Mesodermal cell (in vitro differentiated cells): ENCODE results near the gene PTF1A. TPM values are rescaled to one million over a fixed set of nuclear protein-coding genes. Genes with fewer than 3 reads are reported as not detected.

ENCODE experiments used
- H3K27ac ChIP-seq: 2 replicates; pipeline ENCODE4 v1.7.0; 2013; ENCODE audit warnings: mild to moderate bottlenecking, low read depth, low read length, moderate library complexity; ENCODE audit not compliant: severe bottlenecking
- H3K36me3 ChIP-seq: 2 replicates; pipeline ENCODE4 v1.7.1; 2013; ENCODE audit warnings: mild to moderate bottlenecking, low read length, moderate library complexity; ENCODE audit not compliant: control insufficient read depth, insufficient read depth
- H3K4me1 ChIP-seq: one replicate; pipeline ENCODE4 v1.7.1; 2013; ENCODE audit warnings: mild to moderate bottlenecking, low read length; ENCODE audit not compliant: insufficient read depth, control insufficient read depth, poor library complexity, severe bottlenecking
- H3K4me3 ChIP-seq: 2 replicates; pipeline ENCODE4 v1.7.0; 2013; ENCODE audit warnings: low read length, control low read depth, mild to moderate bottlenecking; ENCODE audit not compliant: insufficient read depth, poor library complexity, severe bottlenecking; ENCODE audit errors: extremely low read depth
- H3K9me3 ChIP-seq: 2 replicates; pipeline ENCODE4 v1.7.1; 2013; ENCODE audit warnings: mild to moderate bottlenecking, low read length, moderate library complexity; ENCODE audit not compliant: control insufficient read depth
- WGBS, 2 experiments: methylation state at CpG; one replicate each; pipeline ENCODE4 v1.1.5; 2013; ENCODE audit warnings: missing lambda C conversion rate in 2 of 2; ENCODE audit not compliant: insufficient coverage in 2 of 2; 5-methylcytosine and 5-hydroxymethylcytosine counted together
- polyA plus RNA-seq, 2 experiments: library from polyadenylated mRNA; stranded (reverse); fragments of 50-300 nt; gene quantifications; one replicate each; pipeline ENCODE4 v1.2.3, GENCODE V29; 2013

The PTF1A gene
- polyA plus RNA-seq (2013, experiment 1 of 2), result 0.33 TPM
- polyA plus RNA-seq (2013, experiment 2 of 2), result not detected

GRCh38 chr10:23191764-23192711, at the start of gene PTF1A:
Gene PTF1A (plus strand): TSS chr10:23192312. CDS start chr10:23192531, 219 bp downstream.
- H3K27ac ChIP-seq, result no peak within 1 kb of the TSS
- H3K9me3 ChIP-seq, result no peaks in the 10 kb centered on the region
- H3K36me3 ChIP-seq, result no peaks in the 10 kb centered on the region
- H3K4me3 ChIP-seq, result no peak within 1 kb of the TSS
- peaks cover 2% of the 10 kb centered on the region for H3K4me1 ChIP-seq
- 1 to 2% methylated on average over 52 to 78 of the region's 107 CpGs for WGBS, 2 experiments

GRCh38 chr10:23146258-23146657, 45.9 kb upstream of the PTF1A start:
- H3K4me1 ChIP-seq, result no peaks in the 10 kb centered on the region
- 91 to 99% methylated on average over 4 to 7 of the region's 9 CpGs for WGBS, 2 experiments
- H3K9me3 ChIP-seq, result no peaks in the 10 kb centered on the region
- H3K4me3 ChIP-seq, result no peak overlapping the region
- H3K36me3 ChIP-seq, result no peaks in the 10 kb centered on the region
- no peak overlapping the region for H3K27ac ChIP-seq

- H3K4me3 ChIP-seq, result no peak overlapping the region
- H3K36me3 ChIP-seq, result no peaks in the 10 kb centered on the region
- no peaks in the 10 kb centered on the region for H3K9me3 ChIP-seq
- 82 to 85% methylated on average over 4 to 5 of the region's 6 CpGs for WGBS, 2 experiments
- H3K4me1 ChIP-seq, result no peaks in the 10 kb centered on the region
- no peak overlapping the region for H3K27ac ChIP-seq
Measured at GRCh38 chr10:23147035-23147434, 45.1 kb upstream of the PTF1A start.

- Histone ChIP-seq H3K36me3 (no peaks in the 10 kb centered on the region), H3K4me3 (no peak overlapping the region), H3K9me3 (no peaks in the 10 kb centered on the region), H3K4me1 (no peaks in the 10 kb centered on the region), H3K27ac (no peak overlapping the region)
- WGBS, 2 experiments, result 93 to 95% methylated on average over 9 to 11 of the region's 19 CpGs
Measured at GRCh38 chr10:23148214-23148613, 43.9 kb upstream of the PTF1A start.

GRCh38 chr10:23150091-23150490, 42.0 kb upstream of the PTF1A start:
- Histone ChIP-seq H3K9me3 (no peaks in the 10 kb centered on the region), H3K36me3 (no peaks in the 10 kb centered on the region), H3K4me1 (no peaks in the 10 kb centered on the region), H3K4me3 (no peak overlapping the region), H3K27ac (no peak overlapping the region)
- WGBS, 2 experiments, result 78 to 95% methylated on average over 4 of the region's 4 CpGs

- no peaks in the 10 kb centered on the region for H3K9me3 ChIP-seq
- no peaks in the 10 kb centered on the region for H3K36me3 ChIP-seq
- H3K4me1 ChIP-seq, result no peaks in the 10 kb centered on the region
- no peak overlapping the region for H3K27ac ChIP-seq
- 83 to 85% methylated on average over 12 of the region's 12 CpGs for WGBS, 2 experiments
- no peak overlapping the region for H3K4me3 ChIP-seq
Measured at GRCh38 chr10:23150610-23151009, 41.5 kb upstream of the PTF1A start.

- H3K4me1 ChIP-seq, result no peaks in the 10 kb centered on the region
- H3K27ac ChIP-seq, result no peak overlapping the region
- 87 to 94% methylated on average over 7 of the region's 7 CpGs for WGBS, 2 experiments
- no peaks in the 10 kb centered on the region for H3K9me3 ChIP-seq
- no peaks in the 10 kb centered on the region for H3K36me3 ChIP-seq
- no peak overlapping the region for H3K4me3 ChIP-seq
Measured at GRCh38 chr10:23151071-23151470, 41.0 kb upstream of the PTF1A start.

- no peak overlapping the region for H3K4me3 ChIP-seq
- no peak overlapping the region for H3K27ac ChIP-seq
- no peaks in the 10 kb centered on the region for H3K9me3 ChIP-seq
- H3K36me3 ChIP-seq, result no peaks in the 10 kb centered on the region
- 69 to 82% methylated on average over 2 of the region's 7 CpGs for WGBS, 2 experiments
- H3K4me1 ChIP-seq, result no peaks in the 10 kb centered on the region
Measured at GRCh38 chr10:23155169-23155568, 36.9 kb upstream of the PTF1A start.

- Histone ChIP-seq H3K36me3 (no peaks in the 10 kb centered on the region), H3K27ac (no peak overlapping the region), H3K4me3 (no peak overlapping the region), H3K4me1 (no peaks in the 10 kb centered on the region), H3K9me3 (no peaks in the 10 kb centered on the region)
- 75 to 80% methylated on average over 5 to 8 of the region's 10 CpGs for WGBS, 2 experiments
Measured at GRCh38 chr10:23156447-23157150, 35.5 kb upstream of the PTF1A start.

- Histone ChIP-seq H3K36me3 (no peaks in the 10 kb centered on the region), H3K4me3 (no peak overlapping the region), H3K27ac (no peak overlapping the region), H3K9me3 (no peaks in the 10 kb centered on the region), H3K4me1 (no peaks in the 10 kb centered on the region)
- 81 to 82% methylated on average over 14 of the region's 14 CpGs for WGBS, 2 experiments
Measured at GRCh38 chr10:23157239-23157681, 34.9 kb upstream of the PTF1A start.
